ENCODE results near the gene SLC17A9.
"Not testable (repeated sequence)": the region's sequence is repeated elsewhere in the genome, so short reads cannot be mapped to it uniquely, and the experiment has no call there.

SLC17A9 gene

GRCh38 chr20:62956387-62957135 lies 4.1 kb downstream of the SLC17A9 start:
- no peak for DNase-seq (ENCODE audit: low read depth)

DNA sequence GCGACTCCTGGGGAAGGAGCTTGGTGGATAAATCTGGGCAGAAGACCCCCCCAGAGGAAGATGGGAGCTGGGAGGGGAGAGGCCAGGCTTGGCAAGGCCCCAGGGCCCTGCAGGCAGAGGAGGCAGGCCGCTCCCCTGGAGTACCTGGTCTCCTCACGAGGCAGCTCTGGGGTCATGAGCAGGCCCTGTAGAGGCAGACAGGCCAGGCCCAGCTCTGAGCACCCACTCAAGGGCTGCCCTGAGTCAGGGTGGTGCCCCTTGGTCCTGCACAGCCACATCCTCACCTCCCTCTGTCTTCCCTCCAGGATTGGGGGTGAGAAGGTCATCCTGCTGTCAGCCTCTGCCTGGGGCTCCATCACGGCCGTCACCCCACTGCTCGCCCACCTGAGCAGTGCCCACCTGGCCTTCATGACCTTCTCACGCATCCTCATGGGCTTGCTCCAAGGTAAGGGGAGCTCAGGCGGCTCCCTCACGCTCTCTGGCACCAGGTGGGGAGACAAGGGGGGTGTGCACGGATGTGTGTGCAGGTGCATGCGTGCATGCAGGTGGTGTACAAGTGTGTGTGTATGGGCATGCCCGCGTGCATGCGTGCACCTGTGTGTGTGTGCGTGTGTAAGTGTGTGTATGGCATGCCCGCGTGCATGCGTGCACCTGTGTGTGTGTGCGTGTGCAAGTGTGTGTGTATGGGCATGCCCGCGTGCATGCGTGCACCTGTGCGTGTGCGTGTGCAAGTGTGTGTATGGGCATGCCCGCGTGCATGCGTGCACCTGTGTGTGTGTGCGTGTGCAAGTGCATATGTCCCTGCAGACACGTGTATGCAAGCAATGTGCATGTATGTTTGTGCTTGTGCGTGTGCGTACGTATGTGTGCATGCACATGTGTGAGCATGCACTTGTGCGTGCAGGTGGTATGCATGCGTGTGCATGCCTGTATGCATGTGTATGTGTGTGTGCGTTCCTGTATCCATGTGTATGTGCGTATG lies 4.9 kb downstream of the SLC17A9 start:
- no peak for DNase-seq (ENCODE audit: low read depth)

DNA sequence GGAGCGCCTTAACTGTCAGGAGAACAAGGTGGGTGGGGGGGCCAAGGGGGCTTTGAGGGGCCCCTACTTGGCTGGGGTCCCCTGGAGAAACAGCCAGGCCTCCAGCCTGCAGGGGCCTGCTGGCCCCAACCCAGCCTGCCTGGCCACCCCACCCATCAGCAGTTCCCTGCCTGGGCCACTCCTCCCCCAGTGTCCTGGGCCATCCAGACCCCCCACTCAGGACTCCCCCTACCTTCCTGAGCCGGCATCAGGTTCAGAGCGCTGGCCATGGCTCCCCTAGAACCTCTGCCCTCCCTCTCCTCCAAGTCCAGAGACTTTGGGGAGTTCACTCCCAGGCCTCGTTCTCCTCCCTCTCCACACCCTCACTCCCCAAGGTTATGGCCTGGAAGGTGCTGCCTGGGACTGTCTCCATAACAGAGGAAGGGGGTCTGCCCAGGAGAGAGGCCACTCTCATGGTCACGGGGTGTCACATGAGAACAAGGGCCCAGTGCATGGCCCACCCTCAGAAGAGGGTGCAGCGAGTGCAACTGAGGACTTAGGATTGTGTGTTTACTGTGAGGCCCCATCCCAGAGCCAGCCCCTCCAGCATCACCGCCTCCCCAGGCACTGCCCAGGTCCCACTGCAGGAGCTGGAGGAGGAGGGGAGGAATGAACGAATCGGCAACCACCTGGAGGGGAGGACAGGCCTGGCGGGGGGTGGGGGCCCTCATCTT lies 6.0 kb downstream of the SLC17A9 start:
- DNase-seq (ENCODE audit: low read depth) = no peak

- no peak for DNase-seq (ENCODE audit: low read depth)
Observed at GRCh38 chr20:62959101-62959971, 6.8 kb downstream of the SLC17A9 start.

DNA sequence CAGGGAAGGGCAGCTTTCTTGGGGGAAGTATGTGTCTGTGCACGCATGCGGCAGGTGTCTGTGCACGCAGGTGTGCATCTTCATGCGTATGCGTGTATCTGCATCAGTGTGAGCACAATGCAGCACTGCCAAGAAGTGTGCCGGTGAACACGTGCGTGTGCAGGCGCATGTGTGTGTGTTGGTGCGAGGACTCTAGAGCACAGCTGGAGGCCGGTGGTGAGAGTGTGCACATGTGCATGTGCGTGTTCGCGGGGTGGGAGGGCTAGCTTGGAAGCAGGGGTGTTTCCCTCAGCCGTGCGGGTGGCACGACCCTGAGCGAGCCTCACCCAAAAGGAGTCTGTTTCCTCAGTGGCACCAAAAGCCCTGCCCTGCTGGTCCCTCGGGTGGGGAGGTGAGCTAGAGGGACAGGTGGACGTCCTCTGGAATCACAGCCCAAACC lies 7.5 kb downstream of the SLC17A9 start:
- no peak for DNase-seq (ENCODE audit: low read depth)

GRCh38 chr20:62960446-62961309 lies 8.2 kb downstream of the SLC17A9 start:
- not testable (repeated sequence) for DNase-seq (ENCODE audit: low read depth)

DNA sequence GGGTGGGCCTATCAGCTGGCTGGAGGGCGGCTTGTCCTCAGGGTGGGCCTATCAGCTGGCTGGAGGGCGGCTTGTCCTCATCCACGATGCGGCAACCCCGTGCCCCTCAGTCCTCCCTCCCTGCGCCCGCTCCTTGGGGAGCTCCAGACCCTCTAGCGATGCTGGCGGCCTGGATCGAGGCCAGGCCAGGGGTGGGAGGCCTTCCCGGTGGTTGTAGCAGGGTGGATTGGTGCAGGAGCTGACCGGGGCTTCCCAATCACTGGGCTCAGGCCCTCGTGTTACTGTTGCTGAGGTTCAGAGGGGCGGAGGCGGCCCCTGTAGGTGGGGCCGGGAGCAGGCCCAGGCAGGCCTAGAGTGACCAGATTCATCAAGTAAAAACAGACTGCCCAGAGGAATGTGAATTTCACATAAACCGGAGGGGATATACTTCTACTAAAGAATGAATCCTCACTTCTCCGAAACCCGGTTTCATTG lies 8.8 kb downstream of the SLC17A9 start:
- no peak for DNase-seq (ENCODE audit: low read depth)

GRCh38 chr20:62961799-62962198 lies 9.3 kb downstream of the SLC17A9 start:
- DNase-seq (ENCODE audit: low read depth) = no peak

DNA sequence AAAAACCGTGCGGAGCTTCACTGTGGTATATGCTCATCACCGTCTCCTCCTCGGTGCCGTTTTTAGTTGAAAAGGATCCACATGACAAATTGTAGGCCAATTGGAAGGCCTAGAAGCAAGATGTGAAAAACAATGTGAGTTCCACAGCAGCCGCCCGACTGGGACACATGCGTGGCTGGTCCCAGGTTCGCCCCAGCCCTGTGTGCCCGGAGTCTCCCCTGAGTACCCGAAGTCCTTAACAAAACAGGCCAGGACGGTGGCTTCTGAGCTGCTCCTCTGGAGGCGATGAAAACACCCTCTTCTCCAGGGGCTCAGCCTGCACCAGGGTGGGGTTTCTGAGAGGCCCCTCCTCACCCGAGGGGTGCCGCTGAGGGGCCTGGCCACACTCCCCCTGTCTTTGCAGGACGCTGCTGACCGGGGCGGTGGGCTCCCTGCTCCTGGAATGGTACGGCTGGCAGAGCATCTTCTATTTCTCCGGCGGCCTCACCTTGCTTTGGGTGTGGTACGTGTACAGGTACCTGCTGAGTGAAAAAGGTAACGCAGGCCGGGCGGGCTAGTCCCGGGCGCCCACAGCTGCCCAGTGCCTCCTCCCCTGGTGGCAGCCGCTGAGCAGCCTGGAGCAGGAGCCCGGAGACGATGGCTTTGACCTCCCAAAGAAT lies 9.8 kb downstream of the SLC17A9 start:
- no peak for DNase-seq (ENCODE audit: low read depth)

DNA sequence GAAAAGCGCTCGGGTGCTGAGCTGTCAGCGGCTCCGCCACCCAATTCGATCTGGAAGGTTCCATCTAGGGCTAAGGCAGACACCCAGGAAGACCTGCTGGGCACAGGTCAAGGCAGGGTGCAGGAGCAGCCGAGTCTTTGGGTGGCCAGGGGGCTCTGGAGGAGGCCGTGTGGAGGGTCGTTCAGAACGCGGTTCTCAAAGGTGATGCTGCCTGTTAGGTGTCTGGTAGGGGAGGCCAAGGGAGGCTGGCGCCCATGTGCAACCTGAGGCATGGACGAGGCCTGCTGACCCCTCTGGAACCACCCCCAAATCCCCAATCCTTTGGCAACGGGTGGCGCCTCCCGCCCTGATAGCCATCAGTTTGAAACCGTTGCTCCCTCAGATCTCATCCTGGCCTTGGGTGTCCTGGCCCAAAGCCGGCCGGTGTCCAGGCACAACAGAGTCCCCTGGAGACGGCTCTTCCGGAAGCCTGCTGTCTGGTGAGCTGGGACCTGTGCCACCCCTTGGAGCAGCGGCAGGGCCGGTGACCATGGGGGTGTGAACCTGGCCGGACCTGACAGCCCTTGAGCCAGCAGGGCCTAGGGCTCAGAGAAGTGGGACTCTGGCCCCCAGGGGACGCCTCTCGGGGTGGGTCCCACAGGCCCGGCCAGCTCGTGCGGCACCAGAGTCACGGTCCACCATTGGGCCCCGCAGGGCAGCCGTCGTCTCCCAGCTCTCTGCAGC lies 10.5 kb downstream of the SLC17A9 start:
- no peak for DNase-seq (ENCODE audit: low read depth)

- no peak for DNase-seq (ENCODE audit: low read depth)
Observed at GRCh38 chr20:62963614-62964397, 11.3 kb downstream of the SLC17A9 start.

GRCh38 chr20:62964700-62965099 lies 12.2 kb downstream of the SLC17A9 start:
- DNase-seq (ENCODE audit: low read depth) = no peak

- DNase-seq (ENCODE audit: low read depth) = no peak
Observed at GRCh38 chr20:62965363-62965771, 12.9 kb downstream of the SLC17A9 start.

- no peak for DNase-seq (ENCODE audit: low read depth)
Observed at GRCh38 chr20:62966212-62967148, 14.0 kb downstream of the SLC17A9 start.

GRCh38 chr20:62967149-62967501 lies 14.6 kb downstream of the SLC17A9 start:
- no peak for DNase-seq (ENCODE audit: low read depth)

GRCh38 chr20:62967628-62968351 lies 15.3 kb downstream of the SLC17A9 start:
- DNase-seq (ENCODE audit: low read depth) = no peak
